CD14-positive monocyte (primary cell): Measurements from ENCODE around the gene CHERP. TPM values are rescaled to one million over a fixed set of nuclear protein-coding genes. Genes with fewer than 3 reads are reported as not detected.
"Not testable (repeated sequence)": the region's sequence is repeated elsewhere in the genome, so short reads cannot be mapped to it uniquely, and the experiment has no call there.

Source experiments
- DNase-seq, 3 donors: peaks; one replicate each; pipeline ENCODE4 v3.0.0-alpha.2; 2011 to 2022
- H2AFZ ChIP-seq: 2 replicates; pipeline ENCODE4 v1.6.0; 2012; ENCODE audit warnings: mild to moderate bottlenecking, low read depth, low read length, inconsistent platforms; ENCODE audit not compliant: insufficient read depth, poor library complexity, severe bottlenecking
- H3K27ac ChIP-seq, 2 donors: 1 replicate in 1 of 2; 2 replicates in 1 of 2; pipeline ENCODE4 v1.5.1; 2012 to 2013; ENCODE audit warnings: low read length in 2 of 2, control low read depth in 1 of 2, inconsistent platforms in 1 of 2, low read depth in 1 of 2, mild to moderate bottlenecking in 1 of 2
- H3K27me3 ChIP-seq, 2 donors: one replicate each; pipeline versions ENCODE4 v1.6.0 to v1.6.1; 2011 to 2013; ENCODE audit warnings: low read length in 2 of 2; ENCODE audit not compliant: control insufficient read depth in 2 of 2, insufficient read depth in 2 of 2
- H3K36me3 ChIP-seq, 2 donors: replicated peaks in 1 of 2; 1 replicate in 1 of 2; 2 replicates in 1 of 2; pipeline versions ENCODE4 v1.5.1 to v1.6.1; 2012 to 2013; ENCODE audit warnings: low read length in 2 of 2, control low read depth in 1 of 2, inconsistent platforms in 1 of 2, mild to moderate bottlenecking in 1 of 2; ENCODE audit not compliant: insufficient read depth in 2 of 2, control insufficient read depth in 1 of 2
- H3K4me1 ChIP-seq, 2 donors: 1 replicate in 1 of 2; 2 replicates in 1 of 2; pipeline versions ENCODE4 v1.5.1 to v1.6.1; 2012 to 2013; ENCODE audit warnings: low read length in 2 of 2, control low read depth in 1 of 2, inconsistent platforms in 1 of 2, mild to moderate bottlenecking in 1 of 2, moderate library complexity in 1 of 2; ENCODE audit not compliant: insufficient read depth in 2 of 2, control insufficient read depth in 1 of 2
- H3K4me2 ChIP-seq: replicated peaks from 2 replicates; pipeline ENCODE3; 2012; ENCODE audit warnings: low read length, moderate library complexity, mild to moderate bottlenecking; ENCODE audit not compliant: poor library complexity, severe bottlenecking; ENCODE audit errors: extremely low read depth
- H3K4me3 ChIP-seq, 3 experiments: fragments of 200-600 bp in 1 of 3; sonication (generic) in 1 of 3; replicated peaks in 1 of 3; 1 replicate in 2 of 3; 2 replicates in 1 of 3; pipeline ENCODE4 v1.5.1; 2011 to 2013; ENCODE audit warnings: low read length in 3 of 3, mild to moderate bottlenecking in 3 of 3, control low read depth in 2 of 3, low read depth in 2 of 3, inconsistent platforms in 1 of 3, moderate library complexity in 1 of 3
- H3K79me2 ChIP-seq: 2 replicates; pipeline ENCODE4 v1.6.0; 2012; ENCODE audit warnings: mild to moderate bottlenecking, control low read depth, inconsistent platforms, low read length, moderate library complexity; ENCODE audit not compliant: insufficient read depth
- H3K9ac ChIP-seq: 2 replicates; pipeline ENCODE4 v1.6.0; 2017; ENCODE audit warnings: low read length, mild to moderate bottlenecking; ENCODE audit not compliant: insufficient read depth, poor library complexity, severe bottlenecking
- H3K9me3 ChIP-seq, 2 donors: replicated peaks in 1 of 2; 1 replicate in 1 of 2; 2 replicates in 1 of 2; pipeline versions ENCODE4 v1.5.1 to v1.6.1; 2012 to 2013; ENCODE audit warnings: low read length in 2 of 2, control low read depth in 1 of 2; ENCODE audit not compliant: control insufficient read depth in 1 of 2, insufficient read depth in 1 of 2
- H4K20me1 ChIP-seq: 2 replicates; pipeline ENCODE4 v1.6.0; 2012; ENCODE audit warnings: mild to moderate bottlenecking, low read length, control low read depth, moderate library complexity; ENCODE audit not compliant: insufficient read depth
- H3K27ac Mint-ChIP-seq, 7 donors: one replicate each; pipeline ENCODE4 v1.8.0; 2020; ENCODE audit warnings: mild to moderate bottlenecking in 7 of 7, mixed read lengths in 7 of 7, moderate library complexity in 6 of 7, inconsistent platforms in 2 of 7
- H3K27me3 Mint-ChIP-seq, 3 donors: one replicate each; pipeline ENCODE4 v1.8.0; 2021 to 2022; ENCODE audit warnings: low read depth in 3 of 3, mild to moderate bottlenecking in 3 of 3, mixed read lengths in 3 of 3, moderate library complexity in 3 of 3, inconsistent platforms in 1 of 3
- H3K36me3 Mint-ChIP-seq, 2 donors: one replicate each; pipeline ENCODE4 v1.8.0; 2020; ENCODE audit warnings: mixed read lengths in 2 of 2, inconsistent platforms in 1 of 2, mild to moderate bottlenecking in 1 of 2
- H3K4me1 Mint-ChIP-seq: one replicate; pipeline ENCODE4 v1.8.0; 2020; ENCODE audit warnings: mild to moderate bottlenecking, mixed read lengths
- H3K4me3 Mint-ChIP-seq, 2 donors: one replicate each; pipeline ENCODE4 v1.8.0; 2020; ENCODE audit warnings: mild to moderate bottlenecking in 2 of 2, mixed read lengths in 2 of 2, moderate library complexity in 1 of 2
- H3K9me3 Mint-ChIP-seq, 7 donors: one replicate each; pipeline ENCODE4 v1.8.0; 2020 to 2022; ENCODE audit warnings: mixed read lengths in 7 of 7, mild to moderate bottlenecking in 6 of 7, moderate library complexity in 6 of 7, inconsistent platforms in 2 of 7
- WGBS: methylation state at CpG from one replicate; pipeline ENCODE4 v1.1.5; 2013; ENCODE audit warnings: missing lambda C conversion rate; ENCODE audit not compliant: insufficient coverage; 5-methylcytosine and 5-hydroxymethylcytosine counted together
- intact Hi-C, 2 donors: fragments of 100-400 bp; cut with micrococcal nuclease; formaldehyde crosslinking; loops; one replicate each; pipeline versions ENCODE4 v1.15.0 to v1.15.1; 2023
- polyA plus RNA-seq, 3 donors: library from polyadenylated mRNA; depleted of rRNA in 1 of 3; unstranded in 2 of 3; stranded (reverse) in 1 of 3; fragments of 300-500 nt in 2 of 3; fragments of >200 nt in 1 of 3; fragmentation: Illumina TruSeq in 2 of 3; gene quantifications; 1 replicate in 2 of 3; 2 replicates in 1 of 3; pipeline ENCODE4 v1.2.3, GENCODE V29; 2012 to 2021
- TF ChIP-seq, protein P1 (sequence below): fragments of 200-600 bp; IDR thresholded peaks from one replicate; pipeline ENCODE4 v1.8.0; 2022; ENCODE audit warnings: antibody characterized with exemption, mild to moderate bottlenecking

The CHERP gene
- polyA plus RNA-seq, 3 donors: 3.2 to 18.8 (median 5.3) TPM

DNA sequence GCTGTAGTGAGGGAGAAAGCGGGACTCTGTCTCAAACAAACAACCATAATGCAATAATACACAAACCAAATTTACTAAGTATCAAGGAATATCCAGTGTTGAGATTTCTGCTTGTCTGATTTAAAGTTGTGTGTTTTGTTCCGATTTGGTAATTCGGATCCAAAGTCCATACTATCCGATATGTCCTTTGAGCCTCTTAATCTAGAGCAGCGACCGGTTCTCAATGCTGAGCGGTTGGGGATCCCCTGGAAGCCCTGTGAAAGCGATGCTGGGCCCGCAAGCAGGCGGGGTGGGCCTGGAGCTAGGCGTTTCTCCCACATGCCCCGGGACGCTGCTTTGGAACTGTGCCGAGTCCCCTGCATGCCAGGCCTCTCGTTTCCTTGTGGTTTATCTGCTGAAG is 25.9 kb downstream of the CHERP start:
- Mint-ChIP-seq H3K9me3 (no peaks in the 10 kb centered on the region), H3K27me3 (peaks cover 0 to 2% (median 0%) of the 10 kb centered on the region in 3 donors), H3K27ac (no peak overlapping the region), H3K36me3 (peaks cover 46 to 47% of the 10 kb centered on the region in 2 donors), H3K4me3 (no peak overlapping the region), H3K4me1 (no peaks in the 10 kb centered on the region)
- WGBS: 96% methylated on average over 11 of the region's 15 CpGs
- H3K27ac ChIP-seq: no peak overlapping the region
- H3K4me3 ChIP-seq: no peak overlapping the region
- TF ChIP-seq, protein P1, sequence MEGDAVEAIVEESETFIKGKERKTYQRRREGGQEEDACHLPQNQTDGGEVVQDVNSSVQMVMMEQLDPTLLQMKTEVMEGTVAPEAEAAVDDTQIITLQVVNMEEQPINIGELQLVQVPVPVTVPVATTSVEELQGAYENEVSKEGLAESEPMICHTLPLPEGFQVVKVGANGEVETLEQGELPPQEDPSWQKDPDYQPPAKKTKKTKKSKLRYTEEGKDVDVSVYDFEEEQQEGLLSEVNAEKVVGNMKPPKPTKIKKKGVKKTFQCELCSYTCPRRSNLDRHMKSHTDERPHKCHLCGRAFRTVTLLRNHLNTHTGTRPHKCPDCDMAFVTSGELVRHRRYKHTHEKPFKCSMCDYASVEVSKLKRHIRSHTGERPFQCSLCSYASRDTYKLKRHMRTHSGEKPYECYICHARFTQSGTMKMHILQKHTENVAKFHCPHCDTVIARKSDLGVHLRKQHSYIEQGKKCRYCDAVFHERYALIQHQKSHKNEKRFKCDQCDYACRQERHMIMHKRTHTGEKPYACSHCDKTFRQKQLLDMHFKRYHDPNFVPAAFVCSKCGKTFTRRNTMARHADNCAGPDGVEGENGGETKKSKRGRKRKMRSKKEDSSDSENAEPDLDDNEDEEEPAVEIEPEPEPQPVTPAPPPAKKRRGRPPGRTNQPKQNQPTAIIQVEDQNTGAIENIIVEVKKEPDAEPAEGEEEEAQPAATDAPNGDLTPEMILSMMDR: no peak
- no peak for DNase-seq
- no peaks in the 10 kb centered on the region for H3K9me3 ChIP-seq
- H4K20me1 ChIP-seq: peaks cover 5% of the 10 kb centered on the region
- intact Hi-C loops: no loop called here
- H3K9ac ChIP-seq: no peak overlapping the region
- H3K4me2 ChIP-seq: no peak overlapping the region
- H3K79me2 ChIP-seq: no peaks in the 10 kb centered on the region
- H3K36me3 ChIP-seq: peaks cover 40 to 48% of the 10 kb centered on the region in 2 donors
- H2AFZ ChIP-seq: no peak overlapping the region
- H3K27me3 ChIP-seq: no peaks in the 10 kb centered on the region
- H3K4me1 ChIP-seq: no peaks in the 10 kb centered on the region

DNA sequence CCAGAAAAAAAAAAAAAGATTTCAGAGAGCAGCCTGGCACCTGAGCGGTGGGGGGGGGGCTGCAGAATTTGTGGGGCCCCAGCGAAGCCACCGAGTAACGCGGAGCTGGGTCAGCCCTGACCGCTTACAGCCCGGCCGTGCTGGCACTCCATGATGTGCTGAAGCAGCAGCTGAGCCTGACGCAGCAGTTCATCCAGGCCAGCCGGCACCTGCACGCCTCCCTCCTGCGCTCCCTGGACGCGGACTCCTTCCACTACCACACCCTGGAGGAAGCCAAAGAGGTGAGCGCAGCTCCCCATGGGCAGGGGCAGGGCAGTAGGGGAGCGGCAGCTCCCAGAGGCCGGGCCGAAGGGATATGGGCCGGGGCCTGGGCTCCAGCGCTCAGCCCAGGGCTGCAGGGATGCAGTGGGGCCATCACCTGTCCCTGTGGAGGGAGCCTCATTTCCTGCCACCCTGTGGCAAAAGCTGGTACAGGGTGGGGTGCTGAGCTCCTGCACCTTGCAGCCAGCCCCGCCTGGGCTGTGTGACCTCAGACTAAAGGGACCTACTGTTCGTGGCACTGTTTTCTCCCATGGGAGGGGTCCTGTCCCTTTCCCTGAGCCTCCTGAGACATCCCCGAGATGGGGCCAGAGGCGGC is 27.7 kb downstream of the CHERP start:
- TF ChIP-seq, protein P1: no peak
- Histone ChIP-seq H3K27me3 (no peaks in the 10 kb centered on the region), H3K79me2 (no peaks in the 10 kb centered on the region), H3K9ac (no peak overlapping the region), H3K9me3 (no peaks in the 10 kb centered on the region), H4K20me1 (peaks cover 5% of the 10 kb centered on the region), H3K4me1 (no peaks in the 10 kb centered on the region), H2AFZ (no peak overlapping the region), H3K36me3 (peaks cover 21 to 29% of the 10 kb centered on the region in 2 donors), H3K27ac (no peak overlapping the region), H3K4me3 (no peak overlapping the region), H3K4me2 (no peak overlapping the region)
- H3K27ac Mint-ChIP-seq: peak overlapping the region in 1 of 7 donors; percentile 50
- peaks cover 28 to 31% of the 10 kb centered on the region in 2 donors for H3K36me3 Mint-ChIP-seq
- no peaks in the 10 kb centered on the region for H3K4me1 Mint-ChIP-seq
- H3K4me3 Mint-ChIP-seq: no peak overlapping the region
- intact Hi-C loops: no loop called here
- no peak for DNase-seq
- H3K27me3 Mint-ChIP-seq: peaks cover 0 to 2% (median 0%) of the 10 kb centered on the region in 3 donors
- WGBS: 98% methylated on average over 8 of the region's 24 CpGs
- no peaks in the 10 kb centered on the region for H3K9me3 Mint-ChIP-seq

DNA sequence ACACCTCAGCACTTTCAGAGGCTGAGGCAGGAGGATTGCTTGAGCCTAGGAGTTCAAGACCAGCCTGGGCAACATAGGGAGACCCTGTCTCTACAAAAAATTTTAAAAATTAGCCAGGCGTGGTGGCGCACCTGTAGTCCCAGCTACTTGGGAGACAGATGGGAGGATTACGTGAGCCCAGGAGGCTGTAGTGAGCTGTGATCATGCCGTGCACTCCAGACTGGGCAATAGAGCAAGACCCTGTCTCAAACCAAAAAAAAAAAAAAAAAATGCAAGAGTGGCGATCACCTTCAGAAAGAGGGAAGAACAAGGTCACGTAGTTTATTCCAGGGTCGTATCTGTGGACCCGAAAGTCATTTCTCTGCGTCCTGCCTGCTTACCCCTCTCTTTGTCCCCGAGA is 29.6 kb downstream of the CHERP start:
- H3K79me2 ChIP-seq, H3K27me3 Mint-ChIP-seq, H3K27me3 ChIP-seq, H3K9ac ChIP-seq, H3K27ac ChIP-seq, H3K9me3 Mint-ChIP-seq, H4K20me1 ChIP-seq, DNase-seq, H3K4me3 ChIP-seq, H3K9me3 ChIP-seq, H3K4me3 Mint-ChIP-seq, intact Hi-C loops, H2AFZ ChIP-seq, H3K4me2 ChIP-seq, H3K4me1 Mint-ChIP-seq, H3K4me1 ChIP-seq: not testable (repeated sequence)
- peak overlapping the region in 1 of 7 donors; percentile 32 for H3K27ac Mint-ChIP-seq
- H3K36me3 ChIP-seq: peaks cover 10% of the 10 kb centered on the region in 2 donors
- 96% methylated on average over 9 of the region's 10 CpGs for WGBS
- H3K36me3 Mint-ChIP-seq: peaks cover 12 to 17% of the 10 kb centered on the region in 2 donors
